Hepatic stellate cell (primary cell): ENCODE data around the gene YWHAH.

Source experiments
- DNase-seq: peaks from one replicate; pipeline ENCODE4 v3.0.0; 2011; ENCODE audit warnings: low spot score

Gene YWHAH

DNA sequence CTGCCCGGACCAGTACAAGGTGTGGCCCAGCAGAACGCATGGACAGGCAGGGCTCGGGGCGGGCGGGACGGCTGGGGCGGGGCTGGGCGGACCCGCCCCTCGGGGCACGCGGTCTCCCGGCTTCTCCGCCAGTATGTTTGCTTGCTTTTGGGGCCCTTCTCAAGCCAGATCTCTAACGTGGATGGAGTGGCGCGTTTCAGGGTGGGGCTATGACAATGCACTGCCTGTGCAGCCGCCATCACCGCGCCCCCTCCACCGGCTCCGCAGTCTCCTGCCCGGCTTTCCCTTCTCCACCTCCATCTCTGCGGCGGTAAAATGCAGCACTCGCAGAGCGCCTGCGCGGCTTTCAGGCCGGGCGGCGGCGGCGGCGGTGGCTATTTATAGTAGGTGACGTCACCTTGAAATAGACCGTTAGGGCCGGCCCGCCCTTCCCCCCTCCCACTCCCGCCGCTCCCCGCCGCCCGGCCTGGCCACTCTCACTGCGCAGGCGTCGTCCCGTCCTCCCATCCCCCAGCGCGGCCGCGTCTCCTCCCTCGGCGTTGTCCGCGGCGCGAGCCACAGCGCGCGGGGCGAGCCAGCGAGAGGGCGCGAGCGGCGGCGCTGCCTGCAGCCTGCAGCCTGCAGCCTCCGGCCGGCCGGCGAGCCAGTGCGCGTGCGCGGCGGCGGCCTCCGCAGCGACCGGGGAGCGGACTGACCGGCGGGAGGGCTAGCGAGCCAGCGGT lies at the start of gene YWHAH:
Gene YWHAH, plus strand, starts transcription at position 558 of the 722 bp plus-strand sequence. CDS start 199 bp downstream, outside the sequence.
- peak; percentile 95 for DNase-seq

DNA sequence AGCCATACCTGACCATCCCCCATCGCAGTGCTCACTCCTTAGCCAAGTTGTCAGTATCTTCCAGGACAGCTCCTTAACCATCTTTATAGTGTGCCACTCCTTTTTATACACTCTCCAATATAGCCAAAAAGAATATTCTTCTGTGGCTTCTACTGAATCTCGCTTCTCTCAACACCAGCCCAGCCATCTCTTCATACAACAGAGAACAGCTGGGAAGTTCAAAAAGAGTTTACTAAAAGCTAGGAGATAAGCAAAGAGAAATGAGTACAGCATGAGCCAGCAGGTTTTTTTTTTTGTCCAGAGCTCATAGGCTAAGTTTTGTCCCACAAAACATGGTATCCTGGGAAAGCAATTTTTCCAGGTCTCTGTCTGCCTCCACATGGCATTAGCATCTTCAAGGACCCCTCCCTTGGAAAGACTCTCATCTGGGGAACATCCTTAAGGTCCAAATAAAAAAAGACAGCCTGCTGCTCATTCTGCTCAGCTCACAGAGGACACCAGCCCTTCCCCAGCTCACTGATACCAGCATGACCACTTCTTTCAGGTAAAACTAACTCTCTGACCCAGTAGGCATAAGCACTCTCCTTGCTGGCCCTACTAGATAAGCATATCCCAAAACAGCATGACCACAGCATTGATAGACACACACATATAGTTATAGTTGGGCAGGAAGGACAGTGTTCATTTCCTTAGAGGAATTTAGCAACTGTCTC lies 48.8 kb upstream of the YWHAH start:
- DNase-seq: no peak

DNA sequence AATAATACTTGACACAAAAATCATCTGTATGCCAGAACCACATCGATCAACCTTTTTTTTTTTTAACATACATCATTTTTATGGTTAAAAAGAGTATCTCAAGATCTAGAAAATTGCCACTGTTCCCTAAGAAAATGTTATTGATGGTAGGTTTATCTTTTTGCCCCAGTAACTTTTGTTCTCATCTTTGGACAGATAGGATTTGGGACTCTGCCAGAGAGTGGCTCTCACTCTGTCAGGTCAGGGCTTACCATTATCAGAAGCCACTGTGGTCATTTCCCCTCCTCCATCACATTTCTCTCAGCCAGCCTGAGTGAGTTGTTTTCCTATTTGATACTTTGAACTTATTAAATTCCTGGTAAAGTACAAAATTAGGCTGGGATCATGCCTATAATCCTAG lies 47.9 kb upstream of the YWHAH start:
- no peak for DNase-seq

DNA sequence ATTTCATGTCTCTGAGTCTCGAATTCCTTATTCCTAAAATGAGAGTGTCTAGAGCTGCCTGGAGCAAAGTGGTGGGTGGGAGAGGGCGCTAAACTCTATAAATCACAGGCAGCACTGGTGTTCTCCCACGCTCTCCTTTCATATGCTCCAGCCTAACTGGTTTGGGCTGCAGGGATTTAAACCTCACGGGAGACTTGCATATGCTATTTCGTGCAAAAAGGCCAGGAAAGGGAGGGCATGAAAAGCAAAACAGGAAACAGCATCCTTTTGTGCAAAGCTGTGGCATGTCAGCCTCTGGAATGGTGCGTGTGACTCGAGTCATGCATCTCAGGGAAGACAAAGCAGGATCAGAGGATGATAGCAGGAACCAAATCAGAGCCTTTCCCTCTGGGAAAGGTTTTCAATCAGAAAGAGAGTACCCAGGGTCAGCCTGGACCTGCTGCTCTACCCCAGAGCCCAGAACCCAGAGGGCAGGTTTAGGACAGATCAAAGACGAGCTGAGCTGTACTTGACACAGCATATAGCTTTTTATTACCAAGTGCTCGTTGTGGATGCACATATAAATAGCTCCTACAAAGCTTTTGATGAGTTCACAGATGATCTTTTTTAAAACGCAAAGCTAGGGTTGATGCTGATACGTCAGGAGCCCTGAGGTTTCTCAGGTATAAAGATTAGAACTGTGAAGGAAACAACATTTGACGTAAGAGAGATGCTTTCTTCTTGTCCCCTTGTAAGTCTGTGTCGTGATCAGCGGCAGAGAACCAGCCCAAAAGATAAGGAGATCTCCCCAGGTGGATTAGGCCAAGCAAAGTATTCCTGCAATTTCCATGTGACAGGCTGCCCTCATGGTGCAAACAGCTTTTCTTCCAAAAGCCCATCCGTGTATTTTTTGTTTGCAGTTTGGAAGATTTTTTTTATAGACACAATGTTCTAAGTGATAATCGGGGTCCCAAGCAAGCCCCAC lies 46.2 kb upstream of the YWHAH start:
- peak; percentile 50 for DNase-seq

DNA sequence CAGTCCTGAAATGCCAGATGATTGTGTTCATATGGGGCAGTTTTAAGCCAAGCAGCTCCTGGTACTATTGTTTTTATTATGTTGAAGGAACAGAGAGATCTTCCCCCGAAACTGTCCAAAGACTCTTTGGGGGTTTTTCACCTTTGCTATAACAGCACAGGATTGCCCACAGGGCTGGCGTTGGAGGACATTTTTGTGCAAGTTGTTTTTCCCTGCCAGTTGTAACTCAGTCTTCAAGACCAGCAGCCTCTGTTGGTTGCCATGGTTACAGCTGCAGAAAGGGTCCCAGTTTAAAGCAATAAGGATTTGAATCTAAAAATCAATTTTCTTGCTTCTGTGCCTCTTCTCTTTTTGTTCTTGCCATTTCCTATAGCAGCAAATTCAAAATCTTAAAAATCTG lies 45.4 kb upstream of the YWHAH start:
- DNase-seq: no peak

DNA sequence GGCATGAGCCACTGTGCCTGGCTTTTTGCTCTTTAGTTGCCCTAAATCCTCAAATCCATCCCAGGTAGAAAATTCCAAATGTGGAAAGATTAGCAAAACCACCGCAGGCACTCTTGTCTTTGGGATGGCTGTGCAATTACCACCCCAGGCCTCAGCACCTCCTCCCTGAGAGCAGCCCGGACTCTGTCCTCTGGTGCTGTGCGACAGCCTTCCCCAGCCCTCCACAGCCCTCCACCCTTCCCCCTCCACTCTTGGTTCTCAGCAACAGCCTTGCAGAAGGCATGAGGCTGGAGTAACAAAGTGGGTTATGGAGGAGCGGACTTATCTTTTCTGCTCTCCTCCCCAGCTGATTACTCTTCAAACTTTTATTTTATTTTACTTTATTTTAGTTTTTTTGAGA lies 44.7 kb upstream of the YWHAH start:
- no peak for DNase-seq

DNA sequence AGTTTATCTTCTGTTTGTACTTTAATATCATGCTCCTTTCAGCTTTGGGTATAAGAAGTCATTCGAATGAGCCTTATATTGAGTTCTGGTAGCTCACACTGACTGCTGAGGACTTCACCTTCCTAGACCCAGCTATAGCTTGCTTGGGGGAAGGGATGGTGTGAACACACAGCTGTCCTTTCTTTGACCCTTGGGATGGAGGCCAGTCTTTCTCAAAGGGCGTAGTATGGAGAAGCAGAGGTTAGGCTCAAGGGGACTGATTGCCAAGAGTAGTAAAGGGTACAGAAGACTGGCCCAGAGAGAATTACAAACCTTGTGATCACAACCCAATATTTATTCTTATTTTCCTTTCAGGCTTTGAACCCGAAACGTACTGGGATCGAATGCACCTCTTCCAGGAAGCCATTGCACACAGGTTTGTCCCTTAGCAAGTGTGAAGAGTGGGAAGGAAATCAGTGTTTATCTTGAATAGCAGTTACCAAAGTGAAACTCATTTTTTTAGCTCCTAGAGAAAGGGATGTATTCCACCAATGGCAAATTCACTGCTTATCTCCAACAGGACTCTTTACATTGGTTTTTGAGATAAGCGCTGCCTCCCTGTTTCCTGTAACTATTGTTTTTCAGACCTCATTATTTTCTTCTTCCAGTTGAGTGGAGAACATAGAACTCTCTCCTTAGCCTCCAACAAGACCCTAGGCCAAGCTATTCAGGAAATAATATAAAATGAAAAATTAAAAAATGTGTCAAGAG lies 42.8 kb upstream of the YWHAH start:
- no peak for DNase-seq

DNA sequence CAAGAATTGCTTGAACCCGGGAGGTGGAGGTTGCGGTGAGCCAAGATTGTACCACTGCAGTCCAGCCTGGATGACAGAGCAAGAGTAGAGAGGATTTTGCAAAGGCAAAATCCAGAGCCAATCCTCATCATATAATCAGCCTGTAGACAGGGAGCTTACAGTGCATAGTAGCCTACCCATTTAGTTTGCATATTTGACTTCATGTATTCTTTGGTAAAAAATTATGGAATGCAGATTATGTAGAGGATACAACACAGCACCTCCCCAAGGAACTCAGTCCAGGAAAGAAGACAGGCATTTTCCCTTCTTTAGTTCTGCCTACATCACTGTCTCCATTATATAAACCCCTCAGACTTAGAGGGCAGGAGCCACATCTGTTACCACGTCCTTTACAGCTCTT lies 39.7 kb upstream of the YWHAH start:
- DNase-seq: no peak

DNA sequence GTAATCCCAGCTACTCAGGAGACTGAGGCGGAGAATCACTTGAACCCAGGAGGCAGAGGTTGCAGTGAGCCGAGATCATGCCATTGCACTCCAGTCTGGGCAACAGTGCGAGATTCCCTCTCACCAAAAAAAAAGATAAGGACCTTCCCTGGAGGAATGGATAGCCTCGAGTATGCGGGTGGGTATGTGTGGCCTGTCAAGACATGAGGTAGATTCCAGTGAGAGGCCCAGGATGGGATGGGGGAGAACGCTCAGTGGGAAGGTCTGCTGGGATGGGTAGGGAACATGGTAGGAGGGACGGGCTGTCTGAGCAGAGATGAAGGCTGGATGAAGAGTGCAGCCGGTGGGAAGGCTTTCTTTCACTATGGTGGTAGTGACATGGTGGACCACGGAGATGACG lies 39.0 kb upstream of the YWHAH start:
- no peak for DNase-seq

DNA sequence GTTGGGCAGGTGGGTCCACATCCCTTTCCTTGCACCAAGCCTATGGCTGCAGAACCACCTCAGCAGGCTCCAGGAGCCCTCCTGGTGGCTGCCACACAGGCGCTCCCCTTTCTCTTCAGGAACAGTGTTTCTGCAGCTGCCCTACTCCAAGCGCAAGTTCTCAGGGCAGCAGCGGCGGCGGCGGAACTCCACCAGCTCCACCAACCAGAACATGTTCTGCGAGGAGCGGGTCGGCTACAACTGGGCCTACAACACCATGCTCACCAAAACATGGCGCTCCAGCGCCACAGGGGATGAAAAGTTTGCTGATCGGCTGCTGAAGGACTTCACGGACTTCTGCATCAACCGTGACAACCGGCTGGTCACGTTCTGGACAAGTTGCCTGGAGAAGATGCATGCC lies 38.2 kb upstream of the YWHAH start:
- no peak for DNase-seq

DNA sequence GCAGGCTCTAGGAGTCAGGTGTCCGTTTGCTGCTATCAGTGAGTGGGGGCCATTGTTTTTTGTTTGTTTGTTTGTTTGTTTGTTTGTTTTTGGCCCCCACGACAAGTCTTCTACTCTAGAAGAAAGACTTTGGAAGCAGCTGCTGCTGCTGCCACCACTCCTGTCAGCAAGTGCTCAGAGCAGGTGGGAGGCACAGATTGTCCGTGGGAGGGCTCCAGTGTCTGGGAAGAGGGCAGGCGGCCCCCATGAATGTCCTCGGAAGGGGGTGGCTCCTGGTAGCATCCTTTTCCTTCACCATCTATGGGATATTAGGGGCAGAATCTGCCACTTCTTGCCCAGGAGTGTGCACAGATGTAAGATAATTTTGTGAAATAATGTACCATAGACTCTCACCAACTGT lies 37.8 kb upstream of the YWHAH start:
- DNase-seq: no peak

DNA sequence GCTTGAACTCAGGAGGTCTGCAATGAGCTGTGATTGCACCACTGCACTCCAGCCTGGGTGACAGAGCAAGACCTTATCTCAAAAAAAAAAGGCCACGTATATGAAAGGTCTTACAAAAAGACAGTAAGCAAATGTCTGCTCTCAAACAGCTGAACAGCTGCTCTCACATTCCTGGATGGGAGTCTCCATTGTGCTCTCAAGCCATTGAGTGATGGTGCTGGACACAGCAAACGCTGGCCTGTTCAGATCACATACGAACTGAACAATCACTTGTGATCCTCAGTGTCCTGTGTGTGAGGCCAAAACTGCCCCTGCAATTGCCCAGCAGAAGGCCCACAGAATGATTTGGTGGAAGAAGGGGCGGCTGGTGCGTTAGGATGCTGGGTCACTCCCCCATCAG lies 34.4 kb upstream of the YWHAH start:
- DNase-seq: no peak

DNA sequence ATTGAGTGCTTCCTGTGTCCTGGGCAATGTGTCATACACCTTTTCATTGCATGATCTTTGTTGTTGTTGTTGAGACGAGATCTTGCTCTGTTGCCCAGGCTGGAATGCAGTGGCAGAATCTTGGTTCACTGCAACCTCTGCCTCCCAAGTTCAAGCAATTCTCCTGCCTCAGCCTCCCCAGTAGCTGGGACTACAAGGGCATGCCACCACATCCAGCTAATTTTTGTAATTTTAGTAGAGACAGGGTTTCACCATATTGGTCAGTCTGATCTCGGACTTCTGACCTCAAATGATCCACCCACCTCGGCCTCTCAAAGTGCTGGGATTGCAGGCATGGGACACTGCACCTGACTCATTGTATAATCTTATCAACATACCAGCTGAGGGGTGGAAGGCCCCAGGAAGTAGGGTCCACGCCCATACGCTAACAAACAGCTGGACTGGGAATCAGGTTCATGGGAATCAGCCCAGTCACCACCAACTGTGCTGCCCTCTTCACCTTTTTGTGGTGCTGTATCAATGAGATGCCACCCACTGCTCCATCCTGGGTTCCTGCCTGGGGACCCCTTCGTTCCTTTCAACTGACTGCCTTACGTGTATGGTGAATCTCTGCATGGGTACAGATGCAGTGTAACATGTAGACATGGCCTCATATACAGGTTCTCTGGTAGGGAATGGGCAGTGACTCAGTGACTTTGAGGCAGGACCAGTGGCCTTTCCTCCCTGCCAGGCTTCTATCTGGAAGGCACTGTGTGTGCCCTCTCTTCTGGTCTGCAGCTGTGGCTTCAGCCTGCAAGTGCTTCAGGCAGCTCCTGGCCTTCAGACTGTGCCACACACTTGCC lies 32.5 kb upstream of the YWHAH start:
- peak; percentile 35 for DNase-seq

DNA sequence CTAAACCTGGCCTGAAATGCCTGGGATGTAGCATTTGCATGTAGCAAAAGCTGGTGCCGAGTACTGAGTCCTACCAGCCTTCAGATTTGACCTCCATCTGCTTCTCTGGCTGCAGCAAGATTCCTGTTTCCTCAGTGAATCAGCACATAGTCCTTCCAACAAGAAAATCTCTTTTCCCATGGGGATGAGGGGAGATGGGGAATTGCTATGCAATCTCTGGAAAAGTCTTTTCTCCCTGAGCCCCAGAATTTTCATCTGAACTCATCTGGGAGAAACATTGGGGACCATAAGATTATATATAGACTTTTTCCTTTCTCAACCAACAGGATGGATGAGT lies 32.0 kb upstream of the YWHAH start:
- peak; percentile 47 for DNase-seq

DNA sequence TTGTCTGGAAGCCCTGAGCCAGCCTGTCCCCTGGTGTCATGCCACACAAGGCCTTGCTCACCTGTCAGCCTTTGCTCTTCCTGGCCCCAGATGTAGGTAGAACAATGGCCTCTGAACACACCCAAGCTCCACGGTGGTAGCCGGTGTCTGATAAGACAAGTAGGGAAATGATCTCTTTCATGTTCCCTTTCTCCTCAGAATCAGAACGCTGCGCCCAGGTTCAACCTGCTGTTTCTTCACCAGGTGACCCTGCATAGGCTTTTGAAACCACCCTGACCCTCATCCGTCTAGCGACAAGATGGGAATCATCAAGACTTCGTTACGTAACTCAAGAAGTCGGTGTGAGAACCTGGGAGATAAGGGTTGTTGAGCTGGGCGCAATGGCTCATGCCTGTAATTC lies 28.7 kb upstream of the YWHAH start:
- no peak for DNase-seq

DNA sequence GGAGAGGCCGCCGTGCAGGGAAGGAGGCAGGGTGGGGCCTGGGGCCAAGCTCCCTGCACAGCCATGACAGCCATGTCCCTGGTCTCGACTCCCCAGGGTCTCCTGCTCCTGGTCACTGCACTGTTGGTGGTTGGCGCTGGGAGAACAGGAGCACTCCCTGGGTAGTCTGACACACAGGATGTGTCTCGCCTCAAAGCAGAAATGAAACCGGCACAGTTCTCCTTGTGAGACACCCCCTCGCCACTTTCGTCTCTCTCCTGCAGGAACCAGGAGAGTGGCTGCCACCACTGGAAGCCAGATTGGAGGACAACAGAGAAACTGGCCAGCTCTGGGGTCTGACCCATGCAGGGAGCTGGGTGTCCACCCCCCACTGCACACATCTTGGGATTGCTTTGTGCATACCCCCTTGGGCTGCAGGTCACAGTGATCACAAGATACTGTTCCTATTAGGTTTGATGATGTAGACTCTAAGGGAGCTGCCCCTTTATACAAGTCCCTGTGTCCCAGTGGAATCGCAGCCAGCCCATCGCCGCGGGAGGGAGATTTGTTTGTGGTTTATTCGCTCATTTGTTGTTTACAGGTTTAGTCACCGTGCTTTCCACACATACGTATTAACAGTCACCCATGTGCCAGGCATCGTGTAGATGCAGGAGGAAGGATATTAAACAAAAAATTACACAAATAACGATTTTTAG lies 27.0 kb upstream of the YWHAH start:
- no peak for DNase-seq

DNA sequence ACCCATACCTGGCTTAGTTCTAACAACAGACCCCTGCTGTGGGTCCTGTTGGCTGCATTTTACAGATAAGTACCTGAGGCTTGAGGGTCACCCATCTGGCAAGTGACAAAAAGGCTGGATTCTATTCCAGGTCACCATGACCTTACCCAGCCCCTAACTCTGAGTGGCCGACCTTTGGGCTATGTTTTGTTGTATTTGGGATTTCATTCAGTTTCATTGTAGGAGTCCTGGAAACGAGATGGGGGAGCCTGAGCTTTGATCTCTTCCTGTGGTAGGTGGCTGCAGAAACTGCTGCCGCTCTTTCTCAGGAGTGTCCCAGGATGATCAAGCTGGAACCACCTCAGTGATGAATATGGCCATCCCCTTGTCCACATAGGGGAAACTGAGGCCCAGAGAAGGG lies 24.6 kb upstream of the YWHAH start:
- no peak for DNase-seq

DNA sequence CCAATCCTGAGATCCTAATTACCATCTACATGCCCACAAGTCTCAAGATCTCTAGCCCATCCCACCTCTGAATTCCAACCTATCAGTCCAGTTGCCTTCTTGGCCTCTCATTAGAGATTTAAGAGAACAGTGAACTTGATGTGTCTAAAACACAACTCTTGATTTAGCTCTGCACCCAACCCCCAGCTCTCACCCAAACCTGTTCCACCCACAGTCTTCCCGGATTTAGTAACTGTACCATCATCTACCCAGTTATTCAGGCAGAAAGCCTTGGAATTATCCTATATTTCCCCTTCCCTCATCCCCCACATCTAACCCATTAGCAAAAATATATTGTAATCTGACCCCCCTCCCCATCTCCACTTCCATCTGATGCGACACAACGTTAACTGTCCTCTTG lies 24.0 kb upstream of the YWHAH start:
- no peak for DNase-seq

DNA sequence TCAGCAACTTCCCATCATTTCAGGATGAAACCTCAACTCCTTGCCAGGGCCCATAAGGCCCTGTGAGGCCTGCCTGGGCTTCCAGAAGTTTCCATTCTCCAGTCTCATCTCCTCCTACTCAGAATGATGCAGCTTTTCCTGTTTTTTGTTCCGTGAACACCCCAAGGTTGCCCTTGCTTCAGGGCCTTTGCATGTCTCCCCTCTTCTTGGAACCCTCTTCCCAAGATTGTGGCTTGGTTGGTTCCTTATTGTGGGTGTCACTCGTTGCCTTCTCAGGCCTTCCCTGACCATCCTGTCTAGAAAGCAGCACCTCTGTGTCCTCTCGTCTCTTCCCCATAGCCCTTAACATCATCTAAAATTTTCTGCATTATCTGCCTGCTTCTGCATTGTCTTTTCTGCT lies 23.2 kb upstream of the YWHAH start:
- no peak for DNase-seq

DNA sequence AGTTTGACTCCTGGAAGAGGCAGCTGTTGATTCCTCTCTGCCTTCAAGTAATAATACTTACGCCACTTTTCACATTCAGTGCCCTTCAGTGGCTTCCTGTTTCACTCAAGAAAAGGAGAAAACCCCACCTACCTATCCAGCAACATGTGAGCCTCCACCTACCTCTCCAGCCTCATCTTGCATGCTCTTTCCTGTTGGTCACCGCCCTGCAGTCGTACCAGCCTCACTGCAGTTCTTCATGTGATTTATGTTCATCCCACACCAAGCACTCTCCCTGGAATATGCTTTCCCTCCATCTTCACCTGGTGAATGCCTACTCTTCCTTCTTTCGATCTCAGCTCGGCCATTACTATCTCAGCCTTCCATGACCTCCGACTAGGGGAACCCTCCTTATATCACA lies 21.8 kb upstream of the YWHAH start:
- DNase-seq: no peak

DNA sequence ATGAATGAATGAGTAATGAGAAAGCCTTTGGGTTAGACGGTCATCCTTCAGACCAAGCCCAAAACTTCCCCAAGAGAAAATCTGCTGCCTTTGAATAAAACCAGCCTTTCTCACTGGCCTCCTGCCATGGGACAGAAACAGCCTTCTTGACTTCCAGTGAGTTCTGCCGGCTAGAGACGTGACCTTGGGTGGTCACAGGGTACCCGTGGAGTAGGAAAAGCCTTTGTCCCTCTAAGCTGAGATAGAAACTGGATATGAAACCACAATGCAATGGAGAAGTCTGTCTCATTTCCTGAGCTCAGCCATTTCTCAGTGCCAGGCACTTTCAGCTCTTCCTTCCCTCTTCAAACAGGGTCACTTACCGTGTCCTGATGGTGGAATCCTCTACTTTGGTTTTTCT lies 21.2 kb upstream of the YWHAH start:
- no peak for DNase-seq
